SU-DHL-6 (cell line): ENCODE data around the gene INSR.
"Not testable (repeated sequence)": the region's sequence is repeated elsewhere in the genome, so short reads cannot be mapped to it uniquely, and the experiment has no call there.

Experiments
- CTCF ChIP-seq: fragments of 200-600 bp; sonication (generic); IDR thresholded peaks from one replicate; pipeline ENCODE4 v1.5.1; 2017; ENCODE audit warnings: antibody characterized with exemption, mild to moderate bottlenecking, low read length, moderate library complexity; ENCODE audit not compliant: insufficient read depth, poor library complexity, severe bottlenecking
- EZH2phosphoT487 ChIP-seq: fragments of 200-600 bp; sonication (generic), shearing (Covaris generic); conservative IDR thresholded peaks from 2 replicates; pipeline ENCODE4 v1.6.1; 2018; ENCODE audit warnings: mild to moderate bottlenecking, antibody characterized with exemption, low read length, moderate library complexity, mixed read lengths

- not testable (repeated sequence) for TF ChIP-seq CTCF, EZH2phosphoT487
These were observed 148.1 kb downstream of the INSR start for GRCh38 chr19:7146086-7146485.
